GM19193 (cell line): ENCODE data around the gene KCNS1.

ENCODE experiments used
- POLR2A ChIP-seq: IDR thresholded peaks from 4 replicates; pipeline ENCODE4 v1.6.1; 2011; ENCODE audit not compliant: insufficient read depth, insufficient read length; ENCODE audit errors: extremely low read depth

The KCNS1 gene

DNA sequence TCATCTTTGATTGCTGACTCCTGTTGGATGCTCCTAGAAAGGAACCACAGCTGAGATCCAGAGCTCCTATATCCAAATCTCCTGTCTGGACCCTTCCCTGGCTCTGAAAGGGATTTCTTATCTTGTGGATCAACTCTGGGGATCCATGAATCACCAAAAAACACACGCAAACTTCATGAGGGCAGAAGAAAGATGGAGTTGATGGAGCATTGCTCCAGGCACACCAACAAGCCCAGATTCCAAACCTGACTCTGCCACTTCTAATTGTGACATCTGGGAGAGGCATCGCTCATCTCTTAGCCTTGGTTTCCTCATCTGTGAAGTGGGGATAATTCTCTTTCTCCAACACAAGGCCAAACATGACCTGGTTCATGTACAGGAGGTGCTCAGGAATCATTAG is 6.7 kb downstream of the KCNS1 start:
- TF ChIP-seq POLR2A: no peak

DNA sequence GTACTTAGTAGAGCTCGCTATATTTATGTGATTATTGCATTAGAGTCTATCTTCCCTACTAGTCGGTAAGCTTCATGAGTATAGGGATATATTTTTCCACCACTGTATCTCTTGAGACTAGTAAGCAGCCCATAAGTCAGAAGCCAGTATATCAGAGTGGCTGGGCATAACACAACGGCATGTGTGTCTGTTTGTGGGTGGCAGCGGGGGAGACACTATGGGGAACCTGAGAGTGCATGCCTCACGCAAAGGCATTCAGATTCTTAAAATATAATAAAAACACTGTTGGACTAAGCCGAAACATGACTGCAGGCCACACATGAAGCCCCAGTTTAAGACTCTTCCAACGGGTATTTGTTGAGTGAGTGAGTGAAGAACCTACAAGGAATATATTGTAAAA is 8.0 kb downstream of the KCNS1 start:
- TF ChIP-seq POLR2A: no peak

DNA sequence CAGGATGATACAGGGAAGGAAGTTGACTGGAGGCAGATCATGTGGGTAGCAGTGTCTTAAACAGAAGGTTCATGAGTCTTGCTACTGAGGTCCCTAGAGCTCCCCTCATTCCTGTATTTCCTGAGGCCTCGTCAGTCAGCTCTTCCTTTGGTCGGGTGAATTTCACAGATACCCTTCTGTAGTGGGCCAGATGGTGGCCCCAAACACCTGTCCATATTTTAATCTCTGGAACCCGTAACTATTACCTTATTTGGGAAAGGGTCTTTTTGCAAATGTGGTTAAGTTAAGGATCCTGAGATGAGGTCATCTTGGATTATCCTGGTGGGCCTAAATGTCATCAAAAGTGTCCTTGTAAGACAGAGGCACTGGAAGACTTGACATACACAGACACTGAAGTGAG is 9.6 kb downstream of the KCNS1 start:
- no peak for TF ChIP-seq POLR2A

DNA sequence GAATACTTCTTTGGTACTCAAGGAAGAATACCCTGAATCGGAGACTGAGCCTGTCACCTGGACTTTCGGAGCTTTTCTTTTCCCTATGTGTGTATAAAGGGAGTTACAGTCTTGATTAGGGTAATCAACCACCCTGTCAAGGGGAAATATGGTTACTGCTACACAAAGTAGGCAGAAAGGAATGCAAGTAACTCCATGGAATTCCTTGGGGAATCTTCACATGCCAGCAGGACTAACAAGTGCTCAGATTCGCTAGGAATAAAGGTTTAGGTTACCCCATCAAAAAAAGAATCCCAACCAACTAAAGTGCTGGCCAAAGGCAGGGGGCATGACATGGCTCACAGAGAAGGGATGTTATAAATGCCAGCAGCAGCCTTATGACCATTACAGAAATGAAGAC is 10.4 kb downstream of the KCNS1 start:
- no peak for TF ChIP-seq POLR2A

GRCh38 chr20:45088247-45088646 is 12.7 kb downstream of the KCNS1 start:
- no peak for TF ChIP-seq POLR2A

DNA sequence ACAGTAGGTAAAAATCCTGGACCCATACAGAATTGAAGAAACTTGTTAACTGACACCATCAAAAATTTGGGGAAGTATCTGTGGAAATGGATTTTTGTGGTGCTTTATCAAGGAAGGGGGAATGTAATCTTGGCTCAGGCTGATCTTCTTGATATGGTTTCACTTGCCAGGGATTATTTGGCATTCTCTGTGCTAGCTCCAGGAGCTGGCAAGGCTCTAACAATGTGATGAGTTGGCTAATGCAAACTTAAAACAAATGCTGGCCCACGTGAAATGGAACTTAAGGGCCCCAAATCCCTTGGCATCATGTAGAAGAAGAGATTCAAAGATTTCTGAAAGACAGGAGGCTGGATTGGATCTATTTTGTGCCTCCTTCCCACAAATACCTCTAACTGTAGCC is 13.1 kb downstream of the KCNS1 start:
- TF ChIP-seq POLR2A: no peak

DNA sequence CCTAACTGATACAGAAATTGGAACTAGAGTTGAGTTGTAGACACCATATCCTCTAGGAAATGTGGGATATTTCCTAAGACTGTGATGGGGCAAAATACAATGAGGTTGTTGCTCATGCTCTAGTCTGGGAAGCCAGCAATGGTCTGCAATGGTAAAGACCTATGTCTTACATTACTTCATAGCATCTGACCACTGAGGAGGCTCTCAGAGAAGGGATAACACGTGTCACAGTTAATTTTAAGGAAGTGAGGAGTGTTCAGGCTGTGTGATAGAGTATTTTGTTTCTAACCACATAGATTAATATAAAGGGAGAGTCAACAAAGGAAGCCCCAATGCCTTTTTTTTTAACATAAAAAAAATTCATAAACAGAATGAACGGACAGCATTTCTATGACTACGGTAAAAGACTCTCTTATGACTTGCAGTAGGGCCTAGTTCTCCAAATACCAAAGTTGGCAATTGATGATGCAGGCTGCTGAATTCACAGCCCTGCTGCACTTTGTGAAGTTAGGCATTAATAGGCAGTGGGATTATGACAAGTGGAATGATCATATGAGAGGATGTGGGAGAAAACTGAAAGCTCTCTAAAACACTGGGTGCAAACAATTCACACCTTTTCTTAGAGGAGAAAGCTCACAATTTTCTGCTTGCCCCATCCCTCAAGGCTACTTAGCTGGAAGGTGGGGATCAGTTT is 13.7 kb downstream of the KCNS1 start:
- no peak for TF ChIP-seq POLR2A

- TF ChIP-seq POLR2A: no peak
Observed at GRCh38 chr20:45085867-45086266, 15.1 kb downstream of the KCNS1 start.

- no peak for TF ChIP-seq POLR2A
Observed at GRCh38 chr20:45085289-45085688, 15.6 kb downstream of the KCNS1 start.

GRCh38 chr20:45083127-45083526 is 17.8 kb downstream of the KCNS1 start:
- TF ChIP-seq POLR2A: no peak

- no peak for TF ChIP-seq POLR2A
Observed at GRCh38 chr20:45082468-45082867, 18.5 kb downstream of the KCNS1 start.

DNA sequence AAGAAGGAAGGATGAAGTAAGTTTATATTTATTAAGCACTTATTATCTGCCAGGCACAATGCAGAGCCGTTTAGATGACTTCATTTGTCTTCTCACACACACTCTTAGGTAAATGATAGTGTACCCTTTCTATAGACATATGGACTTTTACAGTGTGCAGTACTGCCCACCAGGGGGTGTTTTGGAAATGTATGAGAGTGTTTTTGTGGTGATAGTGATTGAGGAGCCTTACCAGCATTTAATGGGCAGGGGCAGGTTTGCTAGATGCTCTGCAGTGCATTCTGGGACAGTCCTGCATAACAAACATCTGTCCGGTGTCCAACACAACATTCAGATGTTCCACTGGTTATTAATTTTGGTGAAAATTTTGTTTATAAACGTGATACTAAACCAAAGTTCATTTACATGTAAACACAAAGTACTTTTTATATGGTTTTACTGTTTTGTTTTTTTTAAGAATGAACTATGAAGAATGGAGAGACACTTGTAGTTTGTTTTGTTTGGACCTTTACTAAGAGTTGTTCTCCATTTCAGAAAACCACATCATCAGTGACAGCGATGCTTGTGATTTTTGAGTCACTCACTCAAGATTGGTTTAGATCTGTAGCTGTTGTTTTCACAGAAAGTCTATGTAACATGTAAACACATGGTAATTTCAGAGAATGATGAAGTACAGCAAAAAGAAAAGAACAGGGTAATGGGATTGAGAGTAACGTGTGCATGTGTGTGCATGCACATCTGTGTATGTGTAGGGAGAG is 19.9 kb downstream of the KCNS1 start:
- TF ChIP-seq POLR2A: no peak

DNA sequence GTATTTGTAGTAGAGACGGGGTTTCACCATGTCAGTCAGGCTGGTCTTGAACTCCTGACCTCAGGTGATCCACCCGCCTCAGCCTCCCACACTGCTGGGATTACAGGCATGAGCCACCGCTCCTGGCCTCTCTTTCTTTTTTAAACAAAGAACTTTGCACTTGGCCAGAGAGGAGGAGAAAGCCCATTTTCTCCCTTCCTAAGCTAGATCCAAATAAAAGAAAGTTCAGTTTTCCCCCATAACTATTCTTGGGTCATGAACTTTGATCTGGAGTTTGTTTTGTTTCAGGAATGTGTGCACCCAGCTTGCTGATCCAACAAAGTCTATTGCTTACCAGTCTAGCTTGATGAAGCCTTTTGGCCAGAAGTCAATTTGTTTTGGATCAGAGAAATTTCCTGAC is 23.4 kb downstream of the KCNS1 start:
- no peak for TF ChIP-seq POLR2A

DNA sequence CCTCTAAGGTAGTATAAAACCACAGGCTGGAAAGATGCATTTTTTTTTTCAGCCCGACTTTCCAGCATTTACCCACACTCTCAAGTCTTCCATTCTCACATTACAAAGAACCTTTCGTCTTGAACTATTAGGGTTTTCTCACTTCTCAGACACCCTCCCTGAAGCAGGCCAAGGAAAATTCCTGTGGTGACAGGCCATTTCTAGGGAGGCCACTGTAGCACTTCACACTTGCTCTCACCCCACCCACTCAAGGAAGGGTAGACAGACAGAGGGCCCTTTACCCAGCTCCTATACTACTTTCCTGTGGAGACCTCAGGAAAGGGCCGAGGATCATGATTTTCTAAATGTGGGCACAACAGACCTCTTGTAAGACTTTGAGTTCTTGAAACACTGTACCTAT is 27.7 kb downstream of the KCNS1 start:
- no peak for TF ChIP-seq POLR2A

DNA sequence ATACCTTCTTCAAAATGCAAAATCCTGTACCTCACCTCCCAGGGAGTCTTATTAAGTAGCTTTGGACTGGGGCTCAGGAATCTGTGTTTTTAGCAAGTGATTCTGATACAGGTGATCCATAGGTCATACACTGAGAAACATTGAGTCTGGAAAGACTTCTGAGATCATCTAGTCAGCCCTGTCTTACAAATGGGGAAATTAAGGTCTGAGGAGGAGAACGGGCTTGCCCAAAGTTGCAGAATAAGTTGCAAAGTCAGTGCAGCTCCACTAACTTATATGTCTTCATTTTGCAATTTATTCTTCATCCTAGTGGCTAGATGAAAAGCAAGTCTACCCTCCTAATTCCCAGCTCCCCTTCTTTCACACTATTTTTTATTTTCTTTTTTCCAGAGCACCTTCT is 28.9 kb downstream of the KCNS1 start:
- no peak for TF ChIP-seq POLR2A

- TF ChIP-seq POLR2A: no peak
Observed at GRCh38 chr20:45070932-45071632, 29.8 kb downstream of the KCNS1 start.

DNA sequence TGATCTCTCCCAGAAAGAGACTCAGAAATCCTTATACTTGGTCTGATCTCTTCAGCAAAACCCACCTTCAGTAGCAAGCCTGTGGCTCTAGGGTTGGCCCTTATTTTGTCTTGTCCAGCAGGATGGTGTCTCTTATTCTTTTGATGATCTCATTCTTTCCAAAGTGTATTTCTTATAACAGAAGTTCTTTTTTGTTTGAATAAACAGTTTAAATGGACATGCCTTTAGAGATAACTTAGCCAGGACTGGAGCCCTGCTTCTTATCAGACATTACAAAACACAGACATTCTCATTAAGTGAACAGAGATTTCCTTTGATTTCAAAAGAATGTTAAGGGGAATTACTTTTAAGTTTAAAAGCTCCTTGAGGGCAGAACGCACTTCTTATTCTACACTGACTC is 31.7 kb downstream of the KCNS1 start:
- no peak for TF ChIP-seq POLR2A

- TF ChIP-seq POLR2A: no peak
Observed at GRCh38 chr20:45067558-45067957, 33.4 kb downstream of the KCNS1 start.
